Measurements from ENCODE around the gene AVPR1A.

GRCh38 chr12:63155375-63155774, 4.4 kb upstream of the AVPR1A start:
- TF ChIP-seq, protein P1, sequence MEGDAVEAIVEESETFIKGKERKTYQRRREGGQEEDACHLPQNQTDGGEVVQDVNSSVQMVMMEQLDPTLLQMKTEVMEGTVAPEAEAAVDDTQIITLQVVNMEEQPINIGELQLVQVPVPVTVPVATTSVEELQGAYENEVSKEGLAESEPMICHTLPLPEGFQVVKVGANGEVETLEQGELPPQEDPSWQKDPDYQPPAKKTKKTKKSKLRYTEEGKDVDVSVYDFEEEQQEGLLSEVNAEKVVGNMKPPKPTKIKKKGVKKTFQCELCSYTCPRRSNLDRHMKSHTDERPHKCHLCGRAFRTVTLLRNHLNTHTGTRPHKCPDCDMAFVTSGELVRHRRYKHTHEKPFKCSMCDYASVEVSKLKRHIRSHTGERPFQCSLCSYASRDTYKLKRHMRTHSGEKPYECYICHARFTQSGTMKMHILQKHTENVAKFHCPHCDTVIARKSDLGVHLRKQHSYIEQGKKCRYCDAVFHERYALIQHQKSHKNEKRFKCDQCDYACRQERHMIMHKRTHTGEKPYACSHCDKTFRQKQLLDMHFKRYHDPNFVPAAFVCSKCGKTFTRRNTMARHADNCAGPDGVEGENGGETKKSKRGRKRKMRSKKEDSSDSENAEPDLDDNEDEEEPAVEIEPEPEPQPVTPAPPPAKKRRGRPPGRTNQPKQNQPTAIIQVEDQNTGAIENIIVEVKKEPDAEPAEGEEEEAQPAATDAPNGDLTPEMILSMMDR (IDR thresholded peaks at IDR 0.05; ENCODE audit: low read length) = no peak
- TF ChIP-seq EZH2 (IDR thresholded peaks at IDR 0.05; ENCODE audit: borderline replicate concordance, low read length) = no peak

Measured in OCI-LY1 (cell line).